Parathyroid adenoma (tissue), 2 donors: ENCODE measurements around the gene ABCA8.

ENCODE experiments used
- H2AFZ ChIP-seq: fragments of 300-600 bp; sonication (generic); one replicate; pipeline ENCODE4 v1.7.0; 2017; ENCODE audit warnings: antibody characterized with exemption, mild to moderate bottlenecking
- H3K27ac ChIP-seq: fragments of 300-600 bp; sonication (generic); one replicate; pipeline ENCODE4 v1.7.0; 2017
- H3K27me3 ChIP-seq: fragments of 300-600 bp; sonication (generic); one replicate; pipeline ENCODE4 v1.7.0; 2017; ENCODE audit warnings: low read length; ENCODE audit not compliant: control insufficient read depth, insufficient read depth
- H3K36me3 ChIP-seq: fragments of 300-600 bp; sonication (generic); one replicate; pipeline ENCODE4 v1.7.0; 2017; ENCODE audit warnings: low read length; ENCODE audit not compliant: control insufficient read depth, insufficient read depth
- H3K4me1 ChIP-seq: fragments of 300-600 bp; sonication (generic); one replicate; pipeline ENCODE4 v1.7.0; 2017; ENCODE audit warnings: control low read depth
- H3K4me2 ChIP-seq: fragments of 300-600 bp; sonication (generic); one replicate; pipeline ENCODE4 v1.7.0; 2017; ENCODE audit warnings: low read length
- H3K4me3 ChIP-seq: fragments of 300-600 bp; sonication (generic); one replicate; pipeline ENCODE4 v1.7.0; 2017; ENCODE audit warnings: low read depth, low read length
- H3K79me2 ChIP-seq: fragments of 300-600 bp; sonication (generic); one replicate; pipeline ENCODE4 v1.7.0; 2017; ENCODE audit warnings: control low read depth
- H3K9ac ChIP-seq: fragments of 300-600 bp; sonication (generic); one replicate; pipeline ENCODE4 v1.7.0; 2017; ENCODE audit warnings: mild to moderate bottlenecking
- H3K9me3 ChIP-seq: fragments of 300-600 bp; sonication (generic); one replicate; pipeline ENCODE4 v1.7.0; 2017; ENCODE audit warnings: low read length; ENCODE audit not compliant: control insufficient read depth
- TF ChIP-seq, protein P1 (sequence below): fragments of 300-600 bp; sonication (generic); IDR thresholded peaks from one replicate; pipeline ENCODE4 v1.7.0; 2017; ENCODE audit warnings: antibody characterized with exemption, mild to moderate bottlenecking
- donor health status: primary hyperparathyroidism.

Gene ABCA8

DNA sequence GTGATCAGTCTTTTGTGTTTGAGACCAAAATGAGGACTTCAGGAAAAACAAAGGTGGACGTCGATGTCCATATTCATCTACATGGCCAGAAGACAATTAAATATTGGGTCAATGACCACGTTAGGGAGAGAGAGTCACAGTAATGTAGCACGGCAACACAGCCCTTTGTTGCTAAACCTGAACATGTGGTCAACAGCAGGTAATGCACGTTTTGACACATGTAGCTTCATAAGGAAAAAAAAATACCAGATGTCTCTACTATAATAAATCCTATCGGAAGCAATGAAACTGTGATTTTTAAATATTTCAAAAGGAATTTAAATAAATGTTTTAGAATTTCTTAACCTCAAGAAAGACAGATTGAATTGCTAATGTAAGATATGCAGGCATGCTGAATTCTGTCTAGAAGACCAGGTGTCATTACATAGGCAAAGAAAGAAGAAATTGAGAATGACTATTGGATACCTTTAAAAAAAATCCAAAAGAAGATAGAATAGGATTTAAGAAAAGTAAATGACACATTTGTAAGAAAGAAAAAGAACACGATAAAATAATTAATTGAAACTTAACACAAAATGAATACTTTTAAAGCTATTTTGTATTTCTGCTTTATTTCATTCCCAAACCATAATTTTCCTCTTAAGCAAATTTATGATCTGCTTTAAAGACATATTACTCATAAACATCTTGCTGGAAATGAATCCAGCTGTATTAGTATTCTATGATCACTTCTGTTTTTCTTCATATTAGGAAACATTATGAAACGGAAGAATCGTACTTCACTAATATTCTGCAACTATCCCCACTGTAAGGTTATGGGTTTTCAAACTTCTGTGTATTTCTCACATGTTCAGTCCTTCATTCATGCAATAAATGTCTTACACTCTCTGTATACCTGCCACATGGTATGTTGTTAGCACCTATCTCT lies 30.1 kb downstream of the ABCA8 start:
- Histone ChIP-seq H3K9me3 (no peaks in the 10 kb centered on the region), H3K4me3 (no peak overlapping the region), H3K36me3 (no peaks in the 10 kb centered on the region), H3K4me1 (no peaks in the 10 kb centered on the region), H3K4me2 (no peak overlapping the region), H3K27ac (no peak overlapping the region), H3K27me3 (no peaks in the 10 kb centered on the region), H3K79me2 (no peaks in the 10 kb centered on the region), H3K9ac (no peak overlapping the region), H2AFZ (no peak overlapping the region)
- TF ChIP-seq, protein P1, sequence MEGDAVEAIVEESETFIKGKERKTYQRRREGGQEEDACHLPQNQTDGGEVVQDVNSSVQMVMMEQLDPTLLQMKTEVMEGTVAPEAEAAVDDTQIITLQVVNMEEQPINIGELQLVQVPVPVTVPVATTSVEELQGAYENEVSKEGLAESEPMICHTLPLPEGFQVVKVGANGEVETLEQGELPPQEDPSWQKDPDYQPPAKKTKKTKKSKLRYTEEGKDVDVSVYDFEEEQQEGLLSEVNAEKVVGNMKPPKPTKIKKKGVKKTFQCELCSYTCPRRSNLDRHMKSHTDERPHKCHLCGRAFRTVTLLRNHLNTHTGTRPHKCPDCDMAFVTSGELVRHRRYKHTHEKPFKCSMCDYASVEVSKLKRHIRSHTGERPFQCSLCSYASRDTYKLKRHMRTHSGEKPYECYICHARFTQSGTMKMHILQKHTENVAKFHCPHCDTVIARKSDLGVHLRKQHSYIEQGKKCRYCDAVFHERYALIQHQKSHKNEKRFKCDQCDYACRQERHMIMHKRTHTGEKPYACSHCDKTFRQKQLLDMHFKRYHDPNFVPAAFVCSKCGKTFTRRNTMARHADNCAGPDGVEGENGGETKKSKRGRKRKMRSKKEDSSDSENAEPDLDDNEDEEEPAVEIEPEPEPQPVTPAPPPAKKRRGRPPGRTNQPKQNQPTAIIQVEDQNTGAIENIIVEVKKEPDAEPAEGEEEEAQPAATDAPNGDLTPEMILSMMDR: no peak

DNA sequence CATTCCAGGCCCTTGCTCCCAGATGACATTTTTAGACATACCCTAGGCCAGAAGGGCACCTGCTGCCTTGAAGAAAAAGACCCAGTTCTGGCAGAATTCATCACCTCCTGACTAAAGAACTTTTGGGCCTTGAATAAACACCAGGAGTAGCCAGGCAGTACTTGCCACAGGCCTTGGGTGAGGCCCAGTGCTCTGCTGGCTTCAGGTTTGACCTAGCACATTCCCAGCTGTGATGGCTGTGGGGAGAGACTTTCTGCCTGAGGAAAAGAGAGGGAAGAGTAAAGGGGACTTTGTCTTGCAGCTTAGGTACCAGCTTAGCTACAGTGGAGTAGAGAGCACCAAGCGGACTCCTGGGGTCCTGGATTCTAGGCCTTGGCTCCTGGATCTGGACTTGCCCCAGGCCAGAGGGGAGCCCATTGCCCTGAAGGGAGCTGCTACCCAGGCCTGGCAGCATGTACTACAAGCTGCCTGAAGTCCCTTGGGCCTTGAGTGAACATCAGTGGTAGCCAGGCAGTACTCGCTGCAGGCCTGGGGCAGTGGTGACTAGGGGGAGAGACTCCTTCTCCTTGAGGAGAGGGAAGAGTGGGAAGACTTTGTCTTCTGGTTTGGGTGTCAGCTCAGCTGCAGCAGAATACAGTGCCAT lies 44.3 kb downstream of the ABCA8 start:
- Histone ChIP-seq H3K9me3 (no peaks in the 10 kb centered on the region), H2AFZ (no peak overlapping the region), H3K4me1 (no peaks in the 10 kb centered on the region), H3K27me3 (no peaks in the 10 kb centered on the region), H3K9ac (no peak overlapping the region), H3K4me3 (no peak overlapping the region), H3K4me2 (no peak overlapping the region), H3K36me3 (no peaks in the 10 kb centered on the region), H3K79me2 (no peaks in the 10 kb centered on the region), H3K27ac (no peak overlapping the region)
- TF ChIP-seq, protein P1: no peak

DNA sequence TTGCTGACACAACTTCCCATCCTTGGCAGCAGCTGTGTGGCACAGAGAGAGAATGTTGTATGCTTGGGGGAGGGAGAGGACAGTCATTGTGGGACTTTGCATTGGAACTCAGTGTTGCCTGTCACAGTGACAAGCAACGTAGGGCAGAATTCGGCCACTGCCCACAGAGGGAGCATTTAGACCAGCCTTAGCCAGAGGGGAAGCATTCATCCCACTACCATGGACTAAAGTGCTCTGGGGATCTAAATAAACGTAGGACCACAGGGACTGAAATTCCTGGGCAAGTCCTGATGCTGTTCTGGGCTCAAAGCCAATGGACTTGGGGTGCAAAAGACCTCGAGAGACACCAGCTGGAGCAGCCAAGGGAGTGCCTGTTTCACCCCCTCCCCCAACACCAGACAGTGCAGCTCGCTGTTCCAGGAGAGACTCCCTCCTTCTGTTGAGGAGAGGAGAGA lies 44.9 kb downstream of the ABCA8 start:
- H3K27me3 ChIP-seq: no peaks in the 10 kb centered on the region
- no peaks in the 10 kb centered on the region for H3K36me3 ChIP-seq
- TF ChIP-seq, protein P1: no peak
- no peak overlapping the region for H2AFZ ChIP-seq
- H3K4me1 ChIP-seq: no peaks in the 10 kb centered on the region
- H3K79me2 ChIP-seq: no peaks in the 10 kb centered on the region
- no peak overlapping the region for H3K27ac ChIP-seq
- H3K9ac ChIP-seq: no peak overlapping the region
- H3K9me3 ChIP-seq: no peaks in the 10 kb centered on the region
- H3K4me2 ChIP-seq: no peak overlapping the region
- no peak overlapping the region for H3K4me3 ChIP-seq

DNA sequence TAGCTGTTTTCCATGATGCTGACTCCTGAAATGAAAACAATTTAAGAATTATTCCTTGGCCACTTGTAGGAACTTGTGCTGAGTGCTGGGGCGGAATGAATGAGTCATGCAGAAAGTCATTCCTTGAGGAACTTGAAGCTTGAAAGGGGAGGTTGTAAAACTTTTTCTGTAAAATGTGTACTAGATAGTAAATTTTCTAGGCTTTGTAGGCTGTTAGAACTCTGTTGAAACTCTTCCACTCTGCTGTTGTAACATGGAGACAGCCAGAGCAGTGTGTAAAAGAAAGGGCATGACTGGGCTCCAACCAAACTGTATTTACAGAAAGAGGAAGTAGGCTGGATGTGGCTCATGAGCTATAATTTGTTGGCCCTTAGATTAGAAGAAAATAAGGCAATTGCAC lies 46.1 kb downstream of the ABCA8 start:
- Histone ChIP-seq H3K27ac (no peak overlapping the region), H3K4me3 (no peak overlapping the region), H3K9ac (no peak overlapping the region), H3K79me2 (no peaks in the 10 kb centered on the region), H3K27me3 (no peaks in the 10 kb centered on the region), H3K9me3 (no peaks in the 10 kb centered on the region), H2AFZ (no peak overlapping the region), H3K4me2 (no peak overlapping the region), H3K36me3 (no peaks in the 10 kb centered on the region), H3K4me1 (no peaks in the 10 kb centered on the region)
- TF ChIP-seq, protein P1: no peak
